GM12892 (cell line): ENCODE data around the gene CP. TPM values are rescaled to one million over a fixed set of nuclear protein-coding genes. Genes with fewer than 3 reads are reported as not detected.
A peak's percentile ranks its signal among the peaks of the same experiment; 100 is the strongest.

Experiments
- DNase-seq: peaks from one replicate; pipeline ENCODE4 v3.0.0; 2011; ENCODE audit not compliant: insufficient read length
- FAIRE-seq: peaks from 2 replicates; lab custom pipeline; 2011; peaks lifted over from hg19 to GRCh38; lab: Jason Lieb, UNC
- POLR2A ChIP-seq: IDR thresholded peaks from 2 replicates; pipeline ENCODE4 v1.6.1; 2011; ENCODE audit warnings: low read depth, low read length, control low read depth
- POLR2AphosphoS5 ChIP-seq: IDR thresholded peaks from 2 replicates; pipeline ENCODE4 v1.6.1; 2011; ENCODE audit warnings: low read depth, low read length, control low read depth
- TAF1 ChIP-seq: IDR thresholded peaks from 2 replicates; pipeline ENCODE4 v1.6.1; 2011; ENCODE audit warnings: low read depth, mild to moderate bottlenecking, control low read depth, low read length, borderline replicate concordance
- polyA plus RNA-seq: library from polyadenylated mRNA; unstranded; fragments of >200 nt; gene quantifications from one replicate; pipeline ENCODE4 v1.2.1, GENCODE V29; 2012; ENCODE audit warnings: missing spikeins, inconsistent platforms; ENCODE audit not compliant: missing spikeins

The CP gene
- not detected for polyA plus RNA-seq

- peak; percentile 53 for FAIRE-seq
- no peak for DNase-seq
- TF ChIP-seq POLR2A, result no peak
- no peak for TF ChIP-seq TAF1
- TF ChIP-seq POLR2AphosphoS5, result no peak
Measured at GRCh38 chr3:149221783-149222517, at the start of gene CP. Gene CP (minus strand): TSS chr3:149221829. CDS start chr3:149221792, 37 bp downstream.

GRCh38 chr3:149270180-149270579, 48.6 kb upstream of the CP start:
- FAIRE-seq, result no peak
- no peak for DNase-seq
- TF ChIP-seq POLR2AphosphoS5 (no peak), TAF1 (no peak), POLR2A (no peak)

GRCh38 chr3:149269687-149270086, 48.1 kb upstream of the CP start:
- TF ChIP-seq TAF1 (no peak), POLR2A (no peak), POLR2AphosphoS5 (no peak)
- FAIRE-seq (no peak), DNase-seq (no peak)

- DNase-seq, result no peak
- no peak for FAIRE-seq
- TF ChIP-seq POLR2A (no peak), POLR2AphosphoS5 (no peak), TAF1 (no peak)
Measured at GRCh38 chr3:149267565-149267964, 45.9 kb upstream of the CP start.

- TF ChIP-seq TAF1 (no peak), POLR2A (no peak), POLR2AphosphoS5 (no peak)
- no peak for FAIRE-seq
Measured at GRCh38 chr3:149266736-149267135, 45.1 kb upstream of the CP start.

GRCh38 chr3:149263856-149264255, 42.2 kb upstream of the CP start:
- TF ChIP-seq POLR2A, result no peak
- TF ChIP-seq POLR2AphosphoS5, result no peak
- TF ChIP-seq TAF1, result no peak
- no peak for DNase-seq
- FAIRE-seq, result no peak

More at GRCh38 chr3:149266736-149267135, 45.1 kb upstream of the CP start:
- no peak for DNase-seq

- FAIRE-seq (no peak), DNase-seq (no peak)
- TF ChIP-seq TAF1 (no peak), POLR2AphosphoS5 (no peak), POLR2A (no peak)
Measured at GRCh38 chr3:149258714-149259113, 37.1 kb upstream of the CP start.

- FAIRE-seq (no peak), DNase-seq (no peak)
Measured at GRCh38 chr3:149258298-149258697, 36.7 kb upstream of the CP start.

GRCh38 chr3:149252272-149252671, 30.6 kb upstream of the CP start:
- DNase-seq, result no peak
- TF ChIP-seq TAF1, result no peak
- no peak for TF ChIP-seq POLR2A
- TF ChIP-seq POLR2AphosphoS5, result no peak
- FAIRE-seq, result no peak

More at GRCh38 chr3:149258298-149258697, 36.7 kb upstream of the CP start:
- TF ChIP-seq POLR2AphosphoS5 (no peak), POLR2A (no peak), TAF1 (no peak)

GRCh38 chr3:149251186-149251585, 29.6 kb upstream of the CP start:
- TF ChIP-seq POLR2A, result no peak
- no peak for TF ChIP-seq TAF1
- no peak for TF ChIP-seq POLR2AphosphoS5

GRCh38 chr3:149247929-149248691, 26.5 kb upstream of the CP start:
- DNase-seq, result no peak
- TF ChIP-seq POLR2AphosphoS5 (no peak), TAF1 (no peak), POLR2A (no peak)
- FAIRE-seq, result peak; percentile 67

More at GRCh38 chr3:149251186-149251585, 29.6 kb upstream of the CP start:
- no peak for DNase-seq
- FAIRE-seq, result no peak
